Kidney epithelial cell (primary cell): ENCODE results near the gene CRYZL1. TPM values are rescaled to one million over a fixed set of nuclear protein-coding genes. Genes with fewer than 3 reads are reported as not detected.

Experiments
- DNase-seq: peaks from one replicate; pipeline ENCODE4 v3.0.0-alpha.2; 2010; ENCODE audit warnings: low read depth
- H3K27me3 ChIP-seq: 2 replicates; pipeline ENCODE4 v1.6.0; 2011; ENCODE audit warnings: low read length; ENCODE audit not compliant: control insufficient read depth, insufficient read depth
- H3K36me3 ChIP-seq: 2 replicates; pipeline ENCODE4 v1.5.1; 2011; ENCODE audit warnings: low read length; ENCODE audit not compliant: control insufficient read depth, insufficient read depth
- H3K4me3 ChIP-seq: 2 replicates; pipeline ENCODE4 v1.5.1; 2011; ENCODE audit warnings: low read depth, mild to moderate bottlenecking, control low read depth, low read length
- CTCF ChIP-seq: IDR thresholded peaks from 2 replicates; pipeline ENCODE4 v1.5.1; 2011; ENCODE audit warnings: mild to moderate bottlenecking, moderate library complexity, low read length, control low read depth, inconsistent platforms; ENCODE audit not compliant: insufficient read depth, poor library complexity, severe bottlenecking
- total RNA-seq: library from RNA; depleted of rRNA; stranded (reverse); fragments of >200 nt; gene quantifications from 2 replicates; pipeline ENCODE4 v1.2.3, GENCODE V29; 2015

Gene CRYZL1
- total RNA-seq, 1 donor from 2014 or later = 12.6 TPM

- DNase-seq = no peak
- H3K4me3 ChIP-seq = no peak overlapping the region
- H3K36me3 ChIP-seq = peaks cover 10% of the 10 kb centered on the region
- no peak for TF ChIP-seq CTCF
- H3K27me3 ChIP-seq = no peaks in the 10 kb centered on the region
These were observed 89.2 kb downstream of the CRYZL1 start for GRCh38 chr21:33552093-33552998.

- no peak for DNase-seq
- H3K27me3 ChIP-seq = no peaks in the 10 kb centered on the region
- TF ChIP-seq CTCF = no peak
- H3K4me3 ChIP-seq = no peak overlapping the region
- H3K36me3 ChIP-seq = peaks cover 10% of the 10 kb centered on the region
These were observed 89.9 kb downstream of the CRYZL1 start for GRCh38 chr21:33551664-33552063.

GRCh38 chr21:33550772-33551660, 90.5 kb downstream of the CRYZL1 start:
- Histone ChIP-seq H3K36me3 (peaks cover 10% of the 10 kb centered on the region), H3K27me3 (no peaks in the 10 kb centered on the region), H3K4me3 (no peak overlapping the region)
- TF ChIP-seq CTCF = no peak
- DNase-seq = no peak

- DNase-seq = no peak
- no peaks in the 10 kb centered on the region for H3K27me3 ChIP-seq
- TF ChIP-seq CTCF = no peak
- peaks cover 10% of the 10 kb centered on the region for H3K36me3 ChIP-seq
- no peak overlapping the region for H3K4me3 ChIP-seq
These were observed 91.4 kb downstream of the CRYZL1 start for GRCh38 chr21:33549848-33550771.

- H3K27me3 ChIP-seq = no peaks in the 10 kb centered on the region
- TF ChIP-seq CTCF = no peak
- no peak overlapping the region for H3K4me3 ChIP-seq
- peaks cover 3% of the 10 kb centered on the region for H3K36me3 ChIP-seq
- no peak for DNase-seq
These were observed 95.5 kb downstream of the CRYZL1 start for GRCh38 chr21:33546086-33546485.
